Skeletal muscle tissue (tissue), 4 donors: ENCODE measurements around the gene WFS1. TPM values are rescaled to one million over a fixed set of nuclear protein-coding genes. Genes with fewer than 3 reads are reported as not detected.

ENCODE experiments used
- H3K27ac ChIP-seq: one replicate; pipeline ENCODE4 v1.7.0; 2013; ENCODE audit warnings: mild to moderate bottlenecking, low read depth, low read length, inconsistent platforms
- H3K27me3 ChIP-seq, 3 donors: one replicate each; pipeline ENCODE4 v1.7.0; 2013; ENCODE audit warnings: low read length in 3 of 3; ENCODE audit not compliant: control insufficient read depth in 3 of 3, insufficient read depth in 3 of 3
- H3K36me3 ChIP-seq, 3 donors: one replicate each; pipeline ENCODE4 v1.7.0; 2013; ENCODE audit warnings: low read length in 3 of 3; ENCODE audit not compliant: control insufficient read depth in 3 of 3, insufficient read depth in 3 of 3
- H3K4me1 ChIP-seq, 3 donors: one replicate each; pipeline ENCODE4 v1.7.0; 2013; ENCODE audit warnings: low read length in 3 of 3, mild to moderate bottlenecking in 3 of 3; ENCODE audit not compliant: control insufficient read depth in 3 of 3, insufficient read depth in 3 of 3
- H3K4me3 ChIP-seq, 3 donors: one replicate each; pipeline ENCODE4 v1.7.0; 2013; ENCODE audit warnings: low read length in 3 of 3
- H3K9ac ChIP-seq, 3 donors: one replicate each; pipeline ENCODE4 v1.7.0; 2013; ENCODE audit warnings: low read length in 3 of 3, mild to moderate bottlenecking in 3 of 3, moderate library complexity in 2 of 3, low read depth in 1 of 3
- H3K9me3 ChIP-seq, 3 donors: one replicate each; pipeline ENCODE4 v1.7.0; 2013; ENCODE audit warnings: low read length in 3 of 3; ENCODE audit not compliant: control insufficient read depth in 3 of 3
- total RNA-seq: library from RNA; depleted of rRNA; stranded (reverse); fragments of >200 nt; gene quantifications from one replicate; pipeline ENCODE4 v1.2.3, GENCODE V29; 2014
- donor health status: Osteomylitis.

WFS1 gene
- total RNA-seq, 1 donor from 2014 or later, result 11.0 TPM

GRCh38 chr4:6307230-6307629 lies 37.6 kb downstream of the WFS1 start:
- Histone ChIP-seq H3K4me3 (no peak overlapping the region), H3K27me3 (peaks cover 20 to 33% (median 31%) of the 10 kb centered on the region in 3 donors), H3K36me3 (peaks cover 6 to 14% (median 7%) of the 10 kb centered on the region in 3 donors), H3K9ac (no peak overlapping the region), H3K27ac (no peak overlapping the region), H3K9me3 (no peaks in the 10 kb centered on the region), H3K4me1 (no peaks in the 10 kb centered on the region)

DNA sequence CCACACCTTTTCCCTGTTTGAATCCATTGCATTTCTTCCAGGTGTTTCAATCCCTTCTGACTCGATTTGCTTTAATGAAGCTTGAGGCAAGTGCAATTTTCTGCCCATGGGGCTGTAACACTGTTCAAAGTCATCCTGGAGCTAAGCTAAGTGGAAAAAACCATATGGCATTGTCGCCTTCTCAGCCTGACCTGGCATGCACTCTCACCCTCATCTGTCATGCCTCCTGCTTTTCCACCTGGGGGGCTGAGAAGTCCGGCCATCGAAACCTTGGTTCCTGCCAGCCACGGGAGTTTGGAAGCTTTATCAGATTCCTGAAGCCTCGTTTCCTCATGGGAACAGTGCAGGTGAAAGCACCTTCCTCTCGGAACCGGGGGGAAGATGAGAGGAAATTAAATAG lies 38.2 kb downstream of the WFS1 start:
- Histone ChIP-seq H3K4me3 (no peak overlapping the region), H3K27ac (no peak overlapping the region), H3K4me1 (no peaks in the 10 kb centered on the region), H3K36me3 (peaks cover 0 to 7% (median under 1%) of the 10 kb centered on the region in 3 donors), H3K9ac (no peak overlapping the region), H3K9me3 (no peaks in the 10 kb centered on the region), H3K27me3 (peaks cover 20 to 33% (median 31%) of the 10 kb centered on the region in 3 donors)

DNA sequence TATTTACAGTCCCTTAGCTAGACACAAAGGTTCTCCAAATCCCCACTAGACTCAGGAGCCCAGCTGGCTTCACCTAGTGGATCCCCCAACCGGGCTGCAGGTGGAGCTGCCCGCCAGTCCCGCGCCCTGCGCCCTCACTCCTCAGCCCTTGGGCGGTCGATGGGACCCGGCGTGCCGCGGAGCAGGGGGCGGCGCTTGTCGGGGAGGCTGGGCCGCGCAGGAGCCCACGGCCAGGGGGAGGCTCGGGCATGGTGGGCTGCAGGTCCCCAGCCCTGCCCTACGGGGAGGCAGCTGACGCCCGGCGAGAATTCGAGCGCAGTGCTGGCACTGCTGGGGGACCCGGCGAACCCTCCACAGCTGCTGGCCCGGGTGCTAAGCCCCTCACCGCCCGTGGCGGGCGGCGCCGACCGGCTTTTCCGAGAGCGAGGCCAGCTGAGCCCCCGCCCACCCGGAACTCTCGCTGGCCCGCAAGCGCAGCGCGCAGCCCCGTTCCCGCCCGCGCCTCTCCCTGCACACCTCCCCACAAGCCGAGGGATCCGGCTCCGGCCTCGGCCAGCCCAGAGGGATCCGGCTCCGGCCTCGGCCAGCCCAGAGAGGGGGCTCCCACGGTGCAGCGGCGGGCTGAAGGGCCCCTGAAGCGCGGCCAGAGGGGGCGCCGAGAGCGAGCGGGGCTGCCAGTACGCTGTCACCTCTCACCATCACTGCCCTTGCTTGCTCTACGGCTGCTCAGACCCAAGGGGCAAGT lies 39.4 kb downstream of the WFS1 start:
- peak overlapping the region in 1 of 3 donors; percentile 22 for H3K4me3 ChIP-seq
- H3K36me3 ChIP-seq, result no peaks in the 10 kb centered on the region
- H3K9me3 ChIP-seq, result no peaks in the 10 kb centered on the region
- peaks cover 0 to 2% (median 0%) of the 10 kb centered on the region in 3 donors for H3K4me1 ChIP-seq
- peaks cover 23 to 35% (median 34%) of the 10 kb centered on the region in 3 donors for H3K27me3 ChIP-seq
- H3K27ac ChIP-seq, result no peak overlapping the region
- no peak overlapping the region for H3K9ac ChIP-seq

DNA sequence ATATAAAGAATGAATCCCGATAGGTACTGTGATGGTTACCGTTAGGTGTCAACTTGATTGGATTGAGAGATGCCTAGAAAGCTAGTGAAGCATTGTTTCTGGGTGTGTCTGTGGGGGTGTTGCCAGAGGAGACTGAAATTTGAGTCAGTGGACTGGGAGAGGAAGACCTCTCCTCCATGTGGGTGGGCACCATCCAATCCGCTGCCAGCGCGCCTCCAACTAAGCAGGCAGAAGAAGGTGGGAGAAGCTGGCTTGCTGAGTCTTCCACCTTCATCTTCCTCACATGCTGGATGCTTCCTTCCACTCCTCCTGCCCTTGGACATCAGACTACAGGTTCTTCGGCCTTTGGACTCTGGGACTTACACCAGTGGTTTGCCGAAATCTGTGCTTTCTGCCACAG lies 40.1 kb downstream of the WFS1 start:
- peaks cover 0 to 5% (median 0%) of the 10 kb centered on the region in 3 donors for H3K4me1 ChIP-seq
- peaks cover 26 to 35% (median 35%) of the 10 kb centered on the region in 3 donors for H3K27me3 ChIP-seq
- no peak overlapping the region for H3K27ac ChIP-seq
- H3K4me3 ChIP-seq, result no peak overlapping the region
- no peaks in the 10 kb centered on the region for H3K9me3 ChIP-seq
- no peaks in the 10 kb centered on the region for H3K36me3 ChIP-seq
- no peak overlapping the region for H3K9ac ChIP-seq

DNA sequence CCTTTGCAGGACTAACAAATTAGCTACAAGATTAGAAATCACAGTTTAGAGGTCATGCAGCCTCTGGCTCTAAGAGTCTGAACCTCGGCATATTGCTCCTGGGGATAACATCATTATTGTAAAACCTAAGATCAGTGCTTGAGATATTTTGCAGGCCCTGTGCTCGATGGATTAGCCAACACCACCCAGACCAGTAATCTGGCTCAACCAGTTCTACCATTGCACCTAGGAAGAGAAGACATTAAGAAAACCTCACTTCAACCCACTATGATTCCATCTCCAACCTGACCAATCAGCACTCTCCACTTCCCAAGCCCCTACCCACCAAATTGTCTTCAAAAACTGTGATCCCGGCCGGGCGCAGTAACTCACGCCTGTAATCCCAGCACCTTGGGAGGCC lies 43.6 kb downstream of the WFS1 start:
- Histone ChIP-seq H3K9me3 (no peaks in the 10 kb centered on the region), H3K36me3 (no peaks in the 10 kb centered on the region), H3K27me3 (peaks cover 22 to 38% (median 33%) of the 10 kb centered on the region in 3 donors), H3K9ac (no peak overlapping the region), H3K4me1 (peaks cover 0 to 5% (median 0%) of the 10 kb centered on the region in 3 donors), H3K27ac (no peak overlapping the region), H3K4me3 (no peak overlapping the region)

GRCh38 chr4:6316461-6317003 lies 46.9 kb downstream of the WFS1 start:
- H3K9ac ChIP-seq, result no peak overlapping the region
- H3K4me3 ChIP-seq, result no peak overlapping the region
- H3K27me3 ChIP-seq, result peaks cover 3 to 32% (median 27%) of the 10 kb centered on the region in 3 donors
- H3K36me3 ChIP-seq, result no peaks in the 10 kb centered on the region
- no peak overlapping the region for H3K27ac ChIP-seq
- H3K4me1 ChIP-seq, result peaks cover 0 to 5% (median 0%) of the 10 kb centered on the region in 3 donors
- H3K9me3 ChIP-seq, result no peaks in the 10 kb centered on the region

DNA sequence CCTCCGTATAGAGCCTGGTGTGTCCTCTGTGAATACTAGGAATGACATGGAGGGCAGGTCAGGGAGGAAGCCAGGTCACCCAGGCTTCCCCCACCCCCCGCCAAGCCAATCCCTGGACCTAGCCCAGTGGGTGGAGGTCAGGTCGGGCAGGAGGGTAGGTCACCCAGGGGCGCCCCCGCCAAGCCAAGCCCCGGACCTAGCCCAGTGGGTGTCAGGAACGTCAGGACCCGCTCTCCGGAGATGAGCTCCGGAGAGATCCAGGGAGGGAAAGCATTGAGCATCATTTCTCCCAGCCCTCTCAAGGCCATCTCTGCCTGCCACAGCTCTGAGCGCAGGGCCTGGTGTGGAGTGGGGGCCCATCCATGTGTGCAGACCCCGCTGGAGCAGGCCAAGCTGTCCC lies 48.6 kb downstream of the WFS1 start:
- H3K27ac ChIP-seq, result no peak overlapping the region
- H3K36me3 ChIP-seq, result no peaks in the 10 kb centered on the region
- no peak overlapping the region for H3K4me3 ChIP-seq
- H3K27me3 ChIP-seq, result peaks cover 3 to 33% (median 33%) of the 10 kb centered on the region in 3 donors
- no peak overlapping the region for H3K9ac ChIP-seq
- H3K4me1 ChIP-seq, result peaks cover 0 to 5% (median 0%) of the 10 kb centered on the region in 3 donors
- H3K9me3 ChIP-seq, result no peaks in the 10 kb centered on the region

DNA sequence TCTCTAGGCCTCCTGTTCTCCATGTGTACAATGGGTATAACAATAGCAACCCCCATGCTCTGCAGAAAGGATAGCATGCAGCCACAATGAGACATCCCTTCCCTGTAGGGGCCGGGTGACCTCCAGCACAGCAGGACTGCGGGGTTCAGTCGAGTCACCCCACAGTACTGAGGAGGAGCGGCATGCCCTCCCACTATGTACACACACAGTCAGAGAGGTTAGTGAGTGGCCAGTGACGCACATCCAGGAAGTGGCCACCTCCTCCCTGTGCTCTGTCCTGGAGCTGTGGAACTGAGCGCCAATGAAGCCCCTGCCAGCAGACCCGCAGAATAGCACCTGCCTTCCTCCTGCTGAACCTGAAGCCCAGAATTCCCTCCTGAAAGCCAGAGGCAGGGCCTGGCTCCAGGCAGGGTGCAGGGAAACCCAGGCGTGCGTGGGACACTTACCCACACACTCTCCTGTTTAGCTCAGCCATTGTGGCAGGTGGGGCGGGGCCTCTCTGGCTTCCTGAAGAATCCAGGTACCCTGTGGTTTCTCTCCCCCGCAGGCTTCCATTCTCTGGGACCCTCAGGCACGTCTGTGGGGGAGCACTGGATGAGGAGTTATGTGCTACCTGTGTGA lies 50.0 kb downstream of the WFS1 start:
- Histone ChIP-seq H3K27ac (no peak overlapping the region), H3K27me3 (peaks cover 0 to 34% (median 31%) of the 10 kb centered on the region in 3 donors), H3K9me3 (no peaks in the 10 kb centered on the region), H3K36me3 (no peaks in the 10 kb centered on the region), H3K9ac (no peak overlapping the region), H3K4me3 (no peak overlapping the region), H3K4me1 (no peaks in the 10 kb centered on the region)

- H3K4me3 ChIP-seq, result no peak overlapping the region
- H3K27ac ChIP-seq, result no peak overlapping the region
- peaks cover 0 to 2% (median 0%) of the 10 kb centered on the region in 3 donors for H3K4me1 ChIP-seq
- H3K9me3 ChIP-seq, result no peaks in the 10 kb centered on the region
- H3K27me3 ChIP-seq, result peaks cover 4 to 44% (median 35%) of the 10 kb centered on the region in 3 donors
- H3K9ac ChIP-seq, result no peak overlapping the region
- H3K36me3 ChIP-seq, result no peaks in the 10 kb centered on the region
These were observed 51.0 kb downstream of the WFS1 start for GRCh38 chr4:6320663-6321062.

DNA sequence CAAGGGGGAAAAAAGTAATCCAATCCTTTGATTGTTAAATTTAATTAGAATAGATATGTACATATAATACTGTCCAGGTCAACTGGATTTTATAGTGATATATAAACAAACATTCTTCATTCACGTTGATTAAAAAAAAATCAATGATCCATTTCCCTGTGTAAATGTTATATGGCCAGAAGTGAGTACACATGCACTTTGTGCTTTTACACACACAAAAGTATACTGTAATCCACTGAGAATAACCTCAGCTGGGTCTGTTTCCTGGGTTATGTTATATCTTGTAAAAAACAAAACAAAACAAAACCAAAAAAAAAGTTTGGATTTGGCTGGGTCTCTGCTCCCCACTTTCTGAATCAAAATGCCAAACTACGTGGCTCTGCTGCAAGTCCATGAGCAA lies 51.7 kb downstream of the WFS1 start:
- no peak overlapping the region for H3K9ac ChIP-seq
- no peaks in the 10 kb centered on the region for H3K9me3 ChIP-seq

More for the DNA sequence above, 51.7 kb downstream of the WFS1 start:
- H3K36me3 ChIP-seq, result no peaks in the 10 kb centered on the region
- H3K27ac ChIP-seq, result no peak overlapping the region
- peaks cover 0 to 2% (median 0%) of the 10 kb centered on the region in 3 donors for H3K4me1 ChIP-seq
- peaks cover 4 to 50% (median 42%) of the 10 kb centered on the region in 3 donors for H3K27me3 ChIP-seq
- H3K4me3 ChIP-seq, result no peak overlapping the region
